DND-41 (cell line): ENCODE measurements around the gene ADGRD2.

ENCODE experiments used
- CTCF ChIP-seq: IDR thresholded peaks from 2 replicates; pipeline ENCODE4 v1.5.1; 2012; ENCODE audit warnings: borderline replicate concordance, low read length, moderate library complexity, mild to moderate bottlenecking; ENCODE audit not compliant: poor library complexity, severe bottlenecking; ENCODE audit errors: extremely low read depth
- EZH2 ChIP-seq: IDR thresholded peaks from 3 replicates; pipeline ENCODE4 v1.6.1; 2012; ENCODE audit warnings: borderline replicate concordance, low read depth, mild to moderate bottlenecking, moderate library complexity, low read length, inconsistent platforms; ENCODE audit not compliant: severe bottlenecking

- TF ChIP-seq CTCF (no peak), EZH2 (no peak)
Observed at GRCh38 chr9:124527781-124528180, 77.5 kb downstream of the ADGRD2 start.
